Stimulated activated CD4-positive, alpha-beta T cell treated with anti-CD3 and anti-CD28 coated beads, Interleukin-4, amount 100 ng/mL, for 48 hours (primary cell): ENCODE measurements around the gene ZDHHC14.

Source experiments
- DNase-seq, 2 donors: peaks; one replicate each; pipeline ENCODE4 v3.0.0-alpha.2; 2020; ENCODE audit warnings: low read depth in 2 of 2

The ZDHHC14 gene

GRCh38 chr6:157615951-157616350 is 235.0 kb downstream of the ZDHHC14 start:
- DNase-seq, result no peak

- no peak for DNase-seq
Measured at GRCh38 chr6:157620944-157621343, 240.0 kb downstream of the ZDHHC14 start.

GRCh38 chr6:157621406-157621805 is 240.4 kb downstream of the ZDHHC14 start:
- DNase-seq, result no peak

- DNase-seq, result no peak
Measured at GRCh38 chr6:157622427-157622826, 241.4 kb downstream of the ZDHHC14 start.

- DNase-seq, result no peak
Measured at GRCh38 chr6:157625111-157625510, 244.1 kb downstream of the ZDHHC14 start.

- no peak for DNase-seq
Measured at GRCh38 chr6:157625764-157626163, 244.8 kb downstream of the ZDHHC14 start.

- no peak for DNase-seq
Measured at GRCh38 chr6:157627195-157627966, 246.4 kb downstream of the ZDHHC14 start.

GRCh38 chr6:157628463-157628862 is 247.5 kb downstream of the ZDHHC14 start:
- no peak for DNase-seq

GRCh38 chr6:157629220-157629619 is 248.2 kb downstream of the ZDHHC14 start:
- no peak for DNase-seq

GRCh38 chr6:157630463-157631080 is 249.6 kb downstream of the ZDHHC14 start:
- DNase-seq, result no peak

GRCh38 chr6:157631412-157631811 is 250.4 kb downstream of the ZDHHC14 start:
- DNase-seq, result no peak

GRCh38 chr6:157631838-157632614 is 251.0 kb downstream of the ZDHHC14 start:
- DNase-seq, result no peak

- no peak for DNase-seq
Measured at GRCh38 chr6:157632821-157633220, 251.8 kb downstream of the ZDHHC14 start.

GRCh38 chr6:157634546-157634945 is 253.6 kb downstream of the ZDHHC14 start:
- no peak for DNase-seq

- DNase-seq, result no peak
Measured at GRCh38 chr6:157635388-157636244, 254.6 kb downstream of the ZDHHC14 start.

- DNase-seq, result no peak
Measured at GRCh38 chr6:157637516-157637915, 256.5 kb downstream of the ZDHHC14 start.

GRCh38 chr6:157637941-157638662 is 257.1 kb downstream of the ZDHHC14 start:
- no peak for DNase-seq

GRCh38 chr6:157638779-157639178 is 257.8 kb downstream of the ZDHHC14 start:
- no peak for DNase-seq

- DNase-seq, result no peak
Measured at GRCh38 chr6:157640746-157641451, 259.9 kb downstream of the ZDHHC14 start.

GRCh38 chr6:157641837-157642236 is 260.8 kb downstream of the ZDHHC14 start:
- no peak for DNase-seq
